ENCODE results near the gene SSTR5.
"Not testable (repeated sequence)": the region's sequence is repeated elsewhere in the genome, so short reads cannot be mapped to it uniquely, and the experiment has no call there.

Gene SSTR5

DNA sequence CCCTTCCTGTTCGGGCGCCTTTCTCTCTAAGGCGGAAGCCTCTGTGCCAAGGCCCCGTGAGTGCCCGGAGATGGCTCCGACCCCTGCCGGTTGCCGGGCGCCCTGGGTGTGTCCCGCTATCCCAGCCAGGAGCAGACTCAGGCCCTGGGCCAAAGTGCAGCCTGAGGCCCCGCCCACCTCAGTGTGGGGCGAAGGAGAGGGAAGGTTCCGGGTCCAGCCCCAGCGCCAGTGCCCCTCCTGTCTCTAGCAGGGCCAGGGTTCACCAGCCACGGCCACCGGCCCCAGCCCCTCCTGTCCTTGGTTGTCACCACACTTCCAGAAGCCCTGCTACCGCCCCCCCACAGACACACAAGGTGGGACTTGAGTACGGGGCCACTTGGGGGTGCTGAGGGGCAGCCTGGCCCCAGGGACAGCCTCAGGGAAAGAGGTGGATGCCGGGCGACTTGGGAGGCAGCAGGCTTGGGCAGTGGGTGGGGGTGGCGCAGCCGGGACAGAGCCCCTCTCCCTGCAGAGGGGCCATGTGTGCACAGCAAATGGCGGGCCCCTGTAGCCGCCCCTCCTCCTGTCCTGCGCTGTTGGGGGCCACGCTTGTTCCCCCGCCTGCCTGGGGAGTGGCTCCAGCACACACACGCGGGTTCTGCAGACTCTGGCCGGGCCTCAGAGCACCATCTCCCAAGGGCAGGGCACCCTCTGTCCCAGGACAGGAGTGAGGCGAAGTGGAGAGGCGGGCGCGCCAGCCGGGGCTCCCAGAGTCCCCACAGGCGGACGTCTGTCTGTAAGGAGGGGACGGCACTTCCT, 17.5 kb downstream of the SSTR5 start:
- TF ChIP-seq SUZ12 (IDR thresholded peaks at IDR 0.05; ENCODE audit: extremely low read depth, insufficient read depth, insufficient read length) (no peak), ZNF274 (IDR thresholded peaks at IDR 0.05; ENCODE audit: low read depth, low read length) (no peak), YY1 (IDR thresholded peaks at IDR 0.05; ENCODE audit: insufficient read depth, insufficient read length) (no peak)
- Histone ChIP-seq H3K9me3 (ENCODE audit: insufficient read depth, low read length) (peaks cover 8% of the 10 kb centered on the region; the same call in 1 of the 2 replicates), H3K9ac (ENCODE audit: insufficient read length, low read depth) (no peak overlapping the region), H3K4me3 (ENCODE audit: insufficient read length, low read depth) (no peak overlapping the region), H3K36me3 (ENCODE audit: insufficient read depth, insufficient read length, low read length) (no peaks in the 10 kb centered on the region), H3K27me3 (ENCODE audit: insufficient read depth, insufficient read length) (peaks cover under 1% of the 10 kb centered on the region), H3K4me1 (ENCODE audit: insufficient read depth, insufficient read length) (peaks cover 19% of the 10 kb centered on the region)
- DNase-seq (ENCODE audit: low read depth, low spot score), result no peak

GRCh38 chr16:1090620-1091587, 18.4 kb downstream of the SSTR5 start:
- peaks cover 19% of the 10 kb centered on the region for H3K4me1 ChIP-seq (ENCODE audit: insufficient read depth, insufficient read length)
- TF ChIP-seq SUZ12 (IDR thresholded peaks at IDR 0.05; ENCODE audit: extremely low read depth, insufficient read depth, insufficient read length), result no peak
- no peak for TF ChIP-seq YY1 (IDR thresholded peaks at IDR 0.05; ENCODE audit: insufficient read depth, insufficient read length)
- no peak for TF ChIP-seq ZNF274 (IDR thresholded peaks at IDR 0.05; ENCODE audit: low read depth, low read length)
- H3K27me3 ChIP-seq (ENCODE audit: insufficient read depth, insufficient read length), result no peaks in the 10 kb centered on the region
- no peak overlapping the region for H3K4me3 ChIP-seq (ENCODE audit: insufficient read length, low read depth)
- no peaks in the 10 kb centered on the region; the same call in 1 of the 2 replicates for H3K9me3 ChIP-seq (ENCODE audit: insufficient read depth, low read length)
- no peak for DNase-seq (ENCODE audit: low read depth, low spot score)
- peak overlapping the region; percentile 21 for H3K9ac ChIP-seq (ENCODE audit: insufficient read length, low read depth)
- no peaks in the 10 kb centered on the region for H3K36me3 ChIP-seq (ENCODE audit: insufficient read depth, insufficient read length, low read length)

DNA sequence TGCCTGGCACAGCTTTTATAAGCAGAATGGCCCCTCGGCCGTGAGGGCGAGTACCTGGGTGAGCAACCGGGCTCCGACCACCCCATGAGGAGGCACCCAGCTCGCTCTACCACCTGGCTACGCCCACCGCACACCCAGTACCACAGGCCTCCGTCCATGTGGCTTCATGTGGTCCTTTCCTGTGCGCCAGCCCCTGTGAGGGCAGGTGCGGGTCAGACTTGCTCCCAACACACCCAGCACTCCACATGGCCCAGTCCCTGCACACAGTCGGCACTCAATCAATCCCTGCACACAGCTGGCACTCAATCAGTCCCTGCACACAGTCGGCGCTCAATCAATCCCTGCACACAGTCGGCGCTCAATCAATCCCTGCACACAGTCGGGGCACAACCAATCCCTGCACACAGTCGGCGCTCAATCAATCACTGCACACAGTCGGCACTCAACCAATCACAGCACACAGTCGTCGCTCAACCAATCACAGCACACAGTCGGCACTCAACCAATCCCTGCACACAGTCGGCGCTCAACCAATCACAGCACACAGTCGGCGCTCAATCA, 19.5 kb downstream of the SSTR5 start:
- Histone ChIP-seq H3K4me1 (ENCODE audit: insufficient read depth, insufficient read length) (peaks cover 21% of the 10 kb centered on the region), H3K9me3 (ENCODE audit: insufficient read depth, low read length) (no peaks in the 10 kb centered on the region), H3K4me3 (ENCODE audit: insufficient read length, low read depth) (no peak overlapping the region), H3K9ac (ENCODE audit: insufficient read length, low read depth) (no peak overlapping the region), H3K36me3 (ENCODE audit: insufficient read depth, insufficient read length, low read length) (no peaks in the 10 kb centered on the region), H3K27me3 (ENCODE audit: insufficient read depth, insufficient read length) (no peaks in the 10 kb centered on the region)
- TF ChIP-seq SUZ12 (IDR thresholded peaks at IDR 0.05; ENCODE audit: extremely low read depth, insufficient read depth, insufficient read length), result no peak
- no peak for TF ChIP-seq ZNF274 (IDR thresholded peaks at IDR 0.05; ENCODE audit: low read depth, low read length)
- no peak for TF ChIP-seq YY1 (IDR thresholded peaks at IDR 0.05; ENCODE audit: insufficient read depth, insufficient read length)
- no peak for DNase-seq (ENCODE audit: low read depth, low spot score)

GRCh38 chr16:1092685-1093283, 20.2 kb downstream of the SSTR5 start:
- not testable (repeated sequence) for H3K36me3 ChIP-seq (ENCODE audit: insufficient read depth, insufficient read length, low read length); H3K4me3 ChIP-seq (ENCODE audit: insufficient read length, low read depth); H3K9me3 ChIP-seq (ENCODE audit: insufficient read depth, low read length); H3K9ac ChIP-seq (ENCODE audit: insufficient read length, low read depth); DNase-seq (ENCODE audit: low read depth, low spot score); H3K27me3 ChIP-seq (ENCODE audit: insufficient read depth, insufficient read length)
- H3K4me1 ChIP-seq (ENCODE audit: insufficient read depth, insufficient read length), result peaks cover 21% of the 10 kb centered on the region

DNA sequence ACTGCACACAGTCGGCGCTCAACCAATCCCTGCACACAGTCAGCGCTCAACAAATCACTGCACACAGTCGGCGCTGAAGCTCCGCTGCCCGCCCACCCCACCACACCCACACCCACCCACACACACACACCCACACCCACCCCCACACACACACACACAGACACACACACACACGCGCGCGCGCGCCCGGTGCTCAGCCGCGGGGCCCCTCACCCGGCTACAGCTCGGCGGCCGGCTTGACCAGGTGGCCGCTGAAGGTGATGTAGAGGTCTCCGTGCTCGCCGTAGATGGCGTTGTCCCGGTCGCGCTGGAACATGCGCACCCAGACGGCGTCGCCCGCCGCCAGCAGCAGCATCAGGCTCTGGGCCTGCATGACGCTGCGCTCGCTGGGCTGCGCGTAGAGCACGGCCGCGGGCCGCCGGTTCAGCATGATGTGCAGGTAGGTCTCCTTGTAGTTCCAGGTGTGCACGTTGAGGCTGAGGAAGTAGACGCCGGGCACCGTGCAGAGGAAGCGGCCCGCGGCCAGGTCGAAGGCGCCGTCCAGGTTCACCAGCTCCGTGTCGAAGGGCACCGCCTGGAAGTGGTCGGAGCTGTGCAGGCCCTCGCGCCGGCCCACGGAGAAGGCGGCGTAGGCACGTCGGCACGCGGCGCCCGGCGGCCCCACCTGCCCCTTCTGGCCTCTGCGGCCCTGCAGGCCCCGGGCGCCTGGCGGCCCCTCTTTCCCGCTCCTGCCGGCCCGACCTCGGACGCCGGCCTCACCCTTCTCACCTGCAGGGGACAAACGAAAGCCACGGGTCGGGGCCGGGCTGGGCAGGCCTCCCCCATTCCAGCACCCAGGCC, 21.0 kb downstream of the SSTR5 start:
- Histone ChIP-seq H3K4me1 (ENCODE audit: insufficient read depth, insufficient read length) (peaks cover 24% of the 10 kb centered on the region), H3K9ac (ENCODE audit: insufficient read length, low read depth) (no peak overlapping the region), H3K27me3 (ENCODE audit: insufficient read depth, insufficient read length) (no peaks in the 10 kb centered on the region), H3K36me3 (ENCODE audit: insufficient read depth, insufficient read length, low read length) (no peaks in the 10 kb centered on the region), H3K9me3 (ENCODE audit: insufficient read depth, low read length) (no peaks in the 10 kb centered on the region), H3K4me3 (ENCODE audit: insufficient read length, low read depth) (no peak overlapping the region)
- no peak for TF ChIP-seq SUZ12 (IDR thresholded peaks at IDR 0.05; ENCODE audit: extremely low read depth, insufficient read depth, insufficient read length)
- TF ChIP-seq YY1 (IDR thresholded peaks at IDR 0.05; ENCODE audit: insufficient read depth, insufficient read length), result no peak
- no peak for TF ChIP-seq ZNF274 (IDR thresholded peaks at IDR 0.05; ENCODE audit: low read depth, low read length)
- DNase-seq (ENCODE audit: low read depth, low spot score), result no peak

GRCh38 chr16:1094124-1094479, 21.6 kb downstream of the SSTR5 start:
- Histone ChIP-seq H3K4me1 (ENCODE audit: insufficient read depth, insufficient read length) (peaks cover 24% of the 10 kb centered on the region), H3K36me3 (ENCODE audit: insufficient read depth, insufficient read length, low read length) (no peaks in the 10 kb centered on the region), H3K4me3 (ENCODE audit: insufficient read length, low read depth) (no peak overlapping the region), H3K9me3 (ENCODE audit: insufficient read depth, low read length) (no peaks in the 10 kb centered on the region), H3K27me3 (ENCODE audit: insufficient read depth, insufficient read length) (no peaks in the 10 kb centered on the region), H3K9ac (ENCODE audit: insufficient read length, low read depth) (no peak overlapping the region)
- TF ChIP-seq YY1 (IDR thresholded peaks at IDR 0.05; ENCODE audit: insufficient read depth, insufficient read length), result no peak
- no peak for TF ChIP-seq ZNF274 (IDR thresholded peaks at IDR 0.05; ENCODE audit: low read depth, low read length)
- TF ChIP-seq SUZ12 (IDR thresholded peaks at IDR 0.05; ENCODE audit: extremely low read depth, insufficient read depth, insufficient read length), result no peak
- no peak for DNase-seq (ENCODE audit: low read depth, low spot score)
